ENCODE data around the gene ITPR1. TPM values are rescaled to one million over a fixed set of nuclear protein-coding genes. Genes with fewer than 3 reads are reported as not detected.

The ITPR1 gene
- total RNA-seq, 4 donors from 2014 or later = 58.8 to 67.2 (median 63.1) TPM

GRCh38 chr3:4724051-4724629, 231.0 kb downstream of the ITPR1 start:
- TF ChIP-seq, protein P1, sequence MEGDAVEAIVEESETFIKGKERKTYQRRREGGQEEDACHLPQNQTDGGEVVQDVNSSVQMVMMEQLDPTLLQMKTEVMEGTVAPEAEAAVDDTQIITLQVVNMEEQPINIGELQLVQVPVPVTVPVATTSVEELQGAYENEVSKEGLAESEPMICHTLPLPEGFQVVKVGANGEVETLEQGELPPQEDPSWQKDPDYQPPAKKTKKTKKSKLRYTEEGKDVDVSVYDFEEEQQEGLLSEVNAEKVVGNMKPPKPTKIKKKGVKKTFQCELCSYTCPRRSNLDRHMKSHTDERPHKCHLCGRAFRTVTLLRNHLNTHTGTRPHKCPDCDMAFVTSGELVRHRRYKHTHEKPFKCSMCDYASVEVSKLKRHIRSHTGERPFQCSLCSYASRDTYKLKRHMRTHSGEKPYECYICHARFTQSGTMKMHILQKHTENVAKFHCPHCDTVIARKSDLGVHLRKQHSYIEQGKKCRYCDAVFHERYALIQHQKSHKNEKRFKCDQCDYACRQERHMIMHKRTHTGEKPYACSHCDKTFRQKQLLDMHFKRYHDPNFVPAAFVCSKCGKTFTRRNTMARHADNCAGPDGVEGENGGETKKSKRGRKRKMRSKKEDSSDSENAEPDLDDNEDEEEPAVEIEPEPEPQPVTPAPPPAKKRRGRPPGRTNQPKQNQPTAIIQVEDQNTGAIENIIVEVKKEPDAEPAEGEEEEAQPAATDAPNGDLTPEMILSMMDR (IDR thresholded peaks at IDR 0.05; ENCODE audit: low read depth) = no peak

DNA sequence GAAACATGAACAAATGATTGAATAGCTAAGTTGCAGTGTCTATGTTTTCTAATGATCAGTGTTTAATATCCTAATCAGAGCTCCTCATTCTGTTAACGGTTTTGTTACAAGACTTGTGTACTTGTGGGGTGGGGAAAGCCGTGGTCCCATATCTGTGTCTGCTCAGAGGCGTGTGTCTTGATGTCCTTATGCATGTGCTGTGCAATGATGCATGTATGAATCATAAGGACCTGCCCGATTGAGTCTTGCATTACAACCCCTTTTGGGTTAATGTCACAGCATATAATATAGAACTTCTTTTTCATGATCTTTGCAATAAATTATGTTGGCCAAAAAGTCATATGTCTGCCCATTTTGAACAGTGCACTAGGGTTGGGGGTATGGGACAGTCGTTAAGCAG, 233.4 kb downstream of the ITPR1 start:
- TF ChIP-seq, protein P1 (IDR thresholded peaks at IDR 0.05; ENCODE audit: low read depth) = no peak

GRCh38 chr3:4729061-4729973, 236.2 kb downstream of the ITPR1 start:
- TF ChIP-seq, protein P1 (IDR thresholded peaks at IDR 0.05; ENCODE audit: low read depth) = no peak

- TF ChIP-seq, protein P1 (IDR thresholded peaks at IDR 0.05; ENCODE audit: low read depth) = no peak
Measured at GRCh38 chr3:4730719-4731118, 237.6 kb downstream of the ITPR1 start.

DNA sequence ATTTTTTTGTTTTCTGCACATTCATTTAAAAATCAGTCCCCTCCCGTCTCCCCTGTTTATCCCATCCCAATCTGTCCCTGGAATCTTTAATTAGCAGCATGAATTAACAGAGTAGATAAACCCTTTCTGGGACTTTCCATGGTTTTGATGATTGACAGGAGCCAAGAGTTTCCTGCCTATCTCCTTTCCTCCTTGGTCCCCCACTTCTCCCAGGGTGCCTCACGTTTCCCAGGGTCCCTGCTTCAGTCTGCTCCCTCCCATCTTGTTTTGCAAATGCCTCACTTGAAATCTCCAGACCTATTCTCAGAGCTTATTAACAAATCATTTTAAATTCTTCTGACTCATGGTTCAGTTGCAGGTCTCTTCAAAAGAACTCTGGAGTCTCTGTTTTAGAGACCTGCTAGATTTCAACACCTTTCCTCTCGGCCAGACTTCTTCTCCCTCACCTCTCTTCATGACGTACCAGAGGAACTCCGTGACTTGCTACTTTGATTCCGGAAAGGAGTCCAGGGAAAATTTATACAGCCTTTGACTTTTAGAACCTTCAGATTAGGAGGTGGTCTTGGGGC, 238.5 kb downstream of the ITPR1 start:
- TF ChIP-seq, protein P1 (IDR thresholded peaks at IDR 0.05; ENCODE audit: low read depth) = no peak

GRCh38 chr3:4732925-4733324, 239.8 kb downstream of the ITPR1 start:
- TF ChIP-seq, protein P1 (IDR thresholded peaks at IDR 0.05; ENCODE audit: low read depth) = no peak

DNA sequence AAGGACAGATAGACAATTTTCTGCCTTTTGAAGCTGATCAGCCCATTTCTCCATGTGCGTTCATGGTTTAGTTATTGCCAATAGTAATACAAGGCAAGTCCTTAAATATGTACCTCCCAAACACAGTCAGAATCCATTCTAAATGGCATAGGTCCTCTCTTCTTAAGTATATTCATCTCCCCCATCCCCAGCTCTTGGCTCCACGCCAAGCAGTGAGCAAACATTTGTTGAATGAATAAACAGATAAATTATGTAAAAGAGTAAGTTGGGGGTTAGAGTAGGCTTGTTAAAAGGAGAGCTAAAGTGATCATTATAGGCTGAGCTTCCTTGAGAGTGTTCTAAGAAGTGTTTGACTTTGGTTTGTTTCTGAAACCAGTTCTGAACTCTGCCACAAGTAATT, 241.3 kb downstream of the ITPR1 start:
- TF ChIP-seq, protein P1 (IDR thresholded peaks at IDR 0.05; ENCODE audit: low read depth) = no peak

All from subcutaneous adipose tissue (tissue), 4 donors.